GM12864 (cell line): Measurements from ENCODE around the gene GABRA4.

Experiments
- DNase-seq: peaks from one replicate; pipeline ENCODE4 v3.0.0-alpha.2; 2011; ENCODE audit warnings: low read depth
- H3K4me3 ChIP-seq: 2 replicates; pipeline ENCODE4 v1.5.1; 2011; ENCODE audit warnings: mild to moderate bottlenecking, low read depth, low read length, control low read depth
- CTCF ChIP-seq: IDR thresholded peaks from 2 replicates; pipeline ENCODE4 v1.5.1; 2011; ENCODE audit warnings: low read depth, mild to moderate bottlenecking, moderate library complexity, low read length, control low read depth, inconsistent platforms; ENCODE audit errors: missing control alignments

Gene GABRA4

GRCh38 chr4:46874811-46875210, 118.6 kb downstream of the GABRA4 start:
- no peak for DNase-seq
- no peak overlapping the region for H3K4me3 ChIP-seq
- TF ChIP-seq CTCF: no peak

DNA sequence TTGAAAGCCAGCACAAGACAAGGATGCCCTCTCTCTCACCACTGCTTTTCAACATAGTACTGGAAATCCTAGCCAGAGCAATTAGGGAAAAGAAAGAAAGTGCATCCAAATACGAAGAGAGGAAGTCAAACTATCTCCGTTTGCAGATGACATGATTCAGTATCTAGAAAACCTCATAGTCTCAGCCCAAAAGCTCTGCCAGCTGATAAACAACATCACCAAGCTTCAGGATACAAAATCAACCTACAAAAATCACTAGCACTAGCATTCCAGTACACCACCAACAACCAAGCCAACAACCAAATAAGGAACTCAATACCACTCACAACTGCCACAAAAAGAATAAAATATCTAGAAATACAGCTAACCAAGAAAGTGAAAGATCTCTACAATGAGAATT, 123.0 kb downstream of the GABRA4 start:
- no peak for DNase-seq
- TF ChIP-seq CTCF: no peak
- no peak overlapping the region for H3K4me3 ChIP-seq
